DMS 273 treated with DMSO at 0.1 percent for 48 hours (cell line): ENCODE measurements around the gene SYT15B.
"Not testable (repeated sequence)": the region's sequence is repeated elsewhere in the genome, so short reads cannot be mapped to it uniquely, and the experiment has no call there.

ENCODE experiments used
- DNase-seq: peaks from one replicate; lab custom pipeline; 2025; lab: John Stamatoyannopoulos, UW

Gene SYT15B

GRCh38 chr10:47763554-47764175 lies at the start of gene SYT15B:
TSS of gene SYT15B (minus strand) at chr10:47763592. CDS start at chr10:47762640, 952 bp downstream.
- DNase-seq: not testable (repeated sequence)

GRCh38 chr10:47779590-47779989 lies 16.2 kb upstream of the SYT15B start:
- not testable (repeated sequence) for DNase-seq

- not testable (repeated sequence) for DNase-seq
Measured at GRCh38 chr10:47775361-47776231, 12.2 kb upstream of the SYT15B start.

GRCh38 chr10:47770745-47771144 lies 7.4 kb upstream of the SYT15B start:
- not testable (repeated sequence) for DNase-seq

GRCh38 chr10:47768578-47769115 lies 5.3 kb upstream of the SYT15B start:
- DNase-seq: not testable (repeated sequence)

GRCh38 chr10:47768085-47768484 lies 4.7 kb upstream of the SYT15B start:
- not testable (repeated sequence) for DNase-seq

- DNase-seq: not testable (repeated sequence)
Measured at GRCh38 chr10:47767236-47767635, 3.8 kb upstream of the SYT15B start.

- not testable (repeated sequence) for DNase-seq
Measured at GRCh38 chr10:47765232-47765631, 1.8 kb upstream of the SYT15B start.

- DNase-seq: not testable (repeated sequence)
Measured at GRCh38 chr10:47762674-47763553, 478 bp downstream of the SYT15B start.

GRCh38 chr10:47758855-47759254 lies 4.5 kb downstream of the SYT15B start:
- not testable (repeated sequence) for DNase-seq

GRCh38 chr10:47756169-47756568 lies 7.2 kb downstream of the SYT15B start:
- not testable (repeated sequence) for DNase-seq

- not testable (repeated sequence) for DNase-seq
Measured at GRCh38 chr10:47753871-47754270, 9.5 kb downstream of the SYT15B start.

- not testable (repeated sequence) for DNase-seq
Measured at GRCh38 chr10:47753176-47753575, 10.2 kb downstream of the SYT15B start.

GRCh38 chr10:47751821-47752220 lies 11.6 kb downstream of the SYT15B start:
- DNase-seq: not testable (repeated sequence)

GRCh38 chr10:47750360-47750759 lies 13.0 kb downstream of the SYT15B start:
- DNase-seq: not testable (repeated sequence)

GRCh38 chr10:47746780-47747376 lies 16.5 kb downstream of the SYT15B start:
- not testable (repeated sequence) for DNase-seq

- DNase-seq: not testable (repeated sequence)
Measured at GRCh38 chr10:47744881-47745280, 18.5 kb downstream of the SYT15B start.

GRCh38 chr10:47743611-47744550 lies 19.5 kb downstream of the SYT15B start:
- DNase-seq: not testable (repeated sequence)

GRCh38 chr10:47740868-47741267 lies 22.5 kb downstream of the SYT15B start:
- not testable (repeated sequence) for DNase-seq

GRCh38 chr10:47730911-47731310 lies 32.5 kb downstream of the SYT15B start:
- not testable (repeated sequence) for DNase-seq
